Stimulated activated CD4-positive, alpha-beta T cell treated with anti-CD3 and anti-CD28 coated beads, Interleukin-2, amount 100 ng/mL, for 24 hours (primary cell): ENCODE data around the gene ITPR1.
"Not testable (repeated sequence)": the region's sequence is repeated elsewhere in the genome, so short reads cannot be mapped to it uniquely, and the experiment has no call there.

Source experiments
- DNase-seq, 2 donors: peaks; one replicate each; pipeline ENCODE4 v3.0.0-alpha.2; 2020

ITPR1 gene

GRCh38 chr3:4748701-4749378, 255.7 kb downstream of the ITPR1 start:
- DNase-seq, result no peak

GRCh38 chr3:4749567-4750002, 256.4 kb downstream of the ITPR1 start:
- DNase-seq, result no peak

- DNase-seq, result no peak
These were observed 257.3 kb downstream of the ITPR1 start for GRCh38 chr3:4750306-4750968.

GRCh38 chr3:4751029-4751501, 257.9 kb downstream of the ITPR1 start:
- DNase-seq, result no peak

- DNase-seq, result no peak
These were observed 258.5 kb downstream of the ITPR1 start for GRCh38 chr3:4751502-4752101.

GRCh38 chr3:4752201-4753072, 259.3 kb downstream of the ITPR1 start:
- DNase-seq, result no peak

GRCh38 chr3:4753073-4753691, 260.0 kb downstream of the ITPR1 start:
- DNase-seq, result no peak

- no peak for DNase-seq
These were observed 261.3 kb downstream of the ITPR1 start for GRCh38 chr3:4754180-4755086.

GRCh38 chr3:4755566-4755965, 262.4 kb downstream of the ITPR1 start:
- no peak for DNase-seq

- no peak for DNase-seq
These were observed 263.1 kb downstream of the ITPR1 start for GRCh38 chr3:4756057-4756775.

GRCh38 chr3:4756855-4757574, 263.9 kb downstream of the ITPR1 start:
- no peak for DNase-seq

GRCh38 chr3:4757575-4758248, 264.6 kb downstream of the ITPR1 start:
- no peak for DNase-seq

- DNase-seq, result no peak
These were observed 265.2 kb downstream of the ITPR1 start for GRCh38 chr3:4758249-4758860.

GRCh38 chr3:4758957-4759656, 266.0 kb downstream of the ITPR1 start:
- no peak for DNase-seq

- no peak for DNase-seq
These were observed 266.7 kb downstream of the ITPR1 start for GRCh38 chr3:4759689-4760312.

GRCh38 chr3:4761759-4762158, 268.6 kb downstream of the ITPR1 start:
- no peak for DNase-seq

GRCh38 chr3:4762481-4763230, 269.5 kb downstream of the ITPR1 start:
- DNase-seq, result not testable (repeated sequence)
